A549 (cell line): ENCODE data around the gene SAP25. TPM values are rescaled to one million over a fixed set of nuclear protein-coding genes. Genes with fewer than 3 reads are reported as not detected.

Source experiments
- ATAC-seq, 2 experiments: fragments of 200-7000 bp in 1 of 2; fragments of >200 bp in 1 of 2; cut with Nextera tagmentation in 1 of 2; cut with Tn5 transposase in 1 of 2; 3 replicates each; pipeline versions ENCODE4 v1.8.0 to v1.9.1; 2018 to 2020; ENCODE audit warnings: mild to moderate bottlenecking in 1 of 2, moderate library complexity in 1 of 2
- CTCF ChIA-PET: fragments of 300-600 bp; sonication (Branson Sonifier 250); formaldehyde crosslinking; extraction: SDS; loops from one replicate; lab custom pipeline; 2021; ENCODE audit warnings: antibody characterized with exemption, inconsistent platforms; lab: Yijun Ruan, JAX
- POLR2A ChIA-PET: fragments of 350-600 bp; formaldehyde crosslinking; extraction: SDS; loops from one replicate; lab custom pipeline; 2021; ENCODE audit warnings: antibody characterized with exemption, inconsistent platforms; lab: Yijun Ruan, JAX
- DNase-seq, 2 experiments: peaks; one replicate each; pipeline versions ENCODE4 v3.0.0 to v3.0.0-alpha.2; 2011 to 2016; ENCODE audit warnings: low read depth in 1 of 2, low spot score in 1 of 2
- FAIRE-seq: peaks from 2 replicates; lab custom pipeline; 2011; peaks lifted over from hg19 to GRCh38; lab: Jason Lieb, UNC
- H3K27ac ChIP-seq, 2 experiments: fragments of >200 bp; sonication (Bioruptor Twin); formaldehyde crosslinking; 3 replicates each; pipeline ENCODE4 v1.5.1; 2016 to 2017
- H3K4me1 ChIP-seq: fragments of >200 bp; sonication (Bioruptor Twin); formaldehyde crosslinking; 3 replicates; pipeline ENCODE4 v1.6.1; 2016
- H3K4me2 ChIP-seq: fragments of >200 bp; sonication (Bioruptor Twin); formaldehyde crosslinking; 3 replicates; pipeline ENCODE4 v1.6.1; 2016
- H3K4me3 ChIP-seq: fragments of >200 bp; sonication (Bioruptor Twin); formaldehyde crosslinking; 3 replicates; pipeline ENCODE4 v1.5.1; 2016
- H3K9me3 ChIP-seq: fragments of >200 bp; sonication (Bioruptor Twin); formaldehyde crosslinking; 3 replicates; pipeline ENCODE4 v1.6.1; 2016
- CEBPB ChIP-seq, 2 experiments: fragments of >200 bp in 1 of 2; sonication (Bioruptor Twin) in 1 of 2; formaldehyde crosslinking in 1 of 2; IDR thresholded peaks; 2 replicates each; pipeline ENCODE4 v1.6.1; 2012 to 2016
- CHD4 ChIP-seq: fragments of 200-600 bp; sonication (generic); IDR thresholded peaks from 2 replicates; pipeline ENCODE4 v1.6.1; 2016; ENCODE audit warnings: antibody characterized with exemption, mild to moderate bottlenecking, borderline replicate concordance
- FOSL2 ChIP-seq, 2 experiments: fragments of 450-650 bp in 1 of 2; fragments of >200 bp in 1 of 2; sonication (Bioruptor Twin) in 1 of 2; formaldehyde crosslinking; IDR thresholded peaks; 2 replicates each; pipeline versions ENCODE4 v1.5.0 to v1.6.1; 2016 to 2020; ENCODE audit warnings: mild to moderate bottlenecking in 1 of 2, moderate library complexity in 1 of 2
- GATA3 ChIP-seq: IDR thresholded peaks from 2 replicates; pipeline ENCODE4 v1.6.1; 2012; ENCODE audit warnings: borderline replicate concordance
- HEYL ChIP-seq: fragments of 250-450 bp; sonication (Bioruptor Pico); IDR thresholded peaks from 2 replicates; pipeline ENCODE4 v1.8.0; 2021; ENCODE audit warnings: mild to moderate bottlenecking, moderate library complexity
- HOXA7 ChIP-seq: fragments of 250-450 bp; sonication (Bioruptor Pico); IDR thresholded peaks from 2 replicates; pipeline ENCODE4 v1.5.0; 2020; ENCODE audit warnings: mild to moderate bottlenecking, moderate library complexity
- HOXB13 ChIP-seq: fragments of 250-450 bp; sonication (Bioruptor Pico); IDR thresholded peaks from 2 replicates; pipeline ENCODE4 v1.5.0; 2020; ENCODE audit warnings: low read depth, mild to moderate bottlenecking, moderate library complexity
- JUNB ChIP-seq: fragments of >200 bp; sonication (Bioruptor Twin); formaldehyde crosslinking; IDR thresholded peaks from 2 replicates; pipeline ENCODE4 v1.6.1; 2016
- MAFK ChIP-seq: fragments of 450-650 bp; IDR thresholded peaks from 2 replicates; pipeline ENCODE4 v1.6.1; 2014; ENCODE audit not compliant: partially characterized antibody
- NFE2L2 ChIP-seq: fragments of 150-350 bp; conservative IDR thresholded peaks from 2 replicates; pipeline ENCODE4 v1.6.1; 2014; ENCODE audit warnings: low read length
- NR3C1 ChIP-seq: fragments of >200 bp; sonication (Bioruptor Twin); formaldehyde crosslinking; IDR thresholded peaks from 3 replicates; pipeline ENCODE4 v1.6.1; 2017
- POLR2A ChIP-seq: IDR thresholded peaks from 2 replicates; pipeline ENCODE4 v1.6.1; 2012; ENCODE audit warnings: mild to moderate bottlenecking, low read length
- RNF2 ChIP-seq: fragments of 200-600 bp; sonication (generic); IDR thresholded peaks from 2 replicates; pipeline ENCODE4 v1.6.1; 2016; ENCODE audit warnings: low read depth, mild to moderate bottlenecking, antibody characterized with exemption, moderate library complexity, borderline replicate concordance
- WGBS: methylation state at CpG from one replicate; pipeline ENCODE4 v1.1.6; 2017; ENCODE audit errors: missing lambda C conversion rate; 5-methylcytosine and 5-hydroxymethylcytosine counted together
- polyA plus RNA-seq, 4 experiments: library from polyadenylated mRNA; depleted of rRNA in 3 of 4; stranded (reverse); fragments of >200 nt; fragmentation: RNase III in 1 of 4; extraction: RNeasy Plus Mini Kit Qiagen cat#74134 plus additional on column Dnase treatment in 1 of 4; gene quantifications; 2 replicates in 3 of 4; 3 replicates in 1 of 4; pipeline ENCODE4 v1.2.3, GENCODE V29; 2011 to 2017
- TF ChIP-seq, protein P1 (sequence below): fragments of >200 bp; sonication (Bioruptor Twin); formaldehyde crosslinking; IDR thresholded peaks from 2 replicates; pipeline ENCODE4 v1.6.1; 2016
- TF ChIP-seq, protein P2 (sequence below): fragments of 200-600 bp; sonication (generic); IDR thresholded peaks from 2 replicates; pipeline ENCODE4 v1.6.1; 2016; ENCODE audit warnings: antibody characterized with exemption, mild to moderate bottlenecking, moderate library complexity
- TF ChIP-seq, protein P3 (sequence below): IDR thresholded peaks from 2 replicates; pipeline ENCODE4 v1.6.1; 2012
- TF ChIP-seq, protein P4 (sequence below): IDR thresholded peaks from 2 replicates; pipeline ENCODE4 v1.6.1; 2012; ENCODE audit warnings: low read depth, borderline replicate concordance

SAP25 gene
- polyA plus RNA-seq, 2 of the 4 experiments (the other 2 are of a cell fraction): 0.37 TPM; not detected in 1

DNA sequence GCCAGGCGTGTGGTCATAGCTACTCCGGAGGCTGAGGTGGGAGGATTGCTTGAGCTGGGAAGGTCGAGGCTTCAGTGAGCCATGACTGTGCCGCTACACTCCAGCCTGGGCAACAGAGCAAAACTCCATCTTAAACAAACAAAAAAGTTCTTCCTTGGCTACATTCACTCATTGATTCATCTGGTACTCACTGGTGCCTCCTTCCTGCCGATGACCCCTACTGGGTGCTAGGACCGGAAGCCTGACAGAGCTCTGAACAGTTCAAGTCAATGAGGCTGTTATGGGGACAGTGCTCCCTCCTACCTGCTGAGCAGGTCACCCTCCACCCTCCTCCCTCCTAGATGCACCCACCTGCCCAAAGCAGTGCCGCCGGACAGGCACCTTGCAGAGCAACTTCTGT, 33.4 kb upstream of the SAP25 start:
- no peak for DNase-seq
- TF ChIP-seq HOXB13 (CRISPR knock-in tag) (no peak), NFE2L2 (no peak), CHD4 (no peak), HEYL (no peak)
- H3K9me3 ChIP-seq: no peaks in the 10 kb centered on the region
- FAIRE-seq: no peak
- POLR2A ChIA-PET: no interaction called here
- H3K4me2 ChIP-seq: no peak overlapping the region
- no peak for ATAC-seq
- H3K27ac ChIP-seq: no peak overlapping the region
- 0 out of 3 replicates have a peak, but pooled peaks cover 8% of the 10 kb centered on the region for H3K4me1 ChIP-seq
- WGBS: 72% methylated on average over 8 of the region's 8 CpGs
- no peak overlapping the region for H3K4me3 ChIP-seq
- CTCF ChIA-PET: interaction anchor here (0.5 to 4.8 kb wide), 10 partner anchors 16 to 245 kb away, joined by 3 to 32 read pairs (median 4); partner anchors contain the start of genes GIGYF1 and SLC12A9

DNA sequence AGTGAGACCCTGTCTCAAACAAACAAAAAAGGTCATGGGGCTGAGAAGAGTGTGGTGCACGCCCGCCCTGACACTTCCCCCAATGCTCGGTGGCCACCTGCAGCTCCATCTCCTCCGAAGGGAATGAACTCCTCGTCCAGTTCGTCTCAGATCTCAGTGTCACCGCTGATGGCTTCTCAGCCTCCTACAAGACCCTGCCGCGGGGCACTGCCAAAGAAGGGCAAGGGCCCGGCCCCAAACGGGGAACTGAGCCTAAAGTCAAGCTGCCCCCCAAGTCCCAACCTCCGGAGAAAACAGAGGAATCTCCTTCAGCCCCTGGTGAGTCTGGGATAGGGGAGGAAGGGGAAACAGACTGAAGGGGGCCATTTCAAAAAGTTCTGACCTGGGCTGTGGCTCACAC, 32.6 kb upstream of the SAP25 start:
- Histone ChIP-seq H3K4me2 (peak overlapping the region; percentile 100; the same call in 2 of the 3 replicates), H3K4me3 (no peak overlapping the region), H3K4me1 (0 out of 3 replicates have a peak, but pooled peaks cover 8% of the 10 kb centered on the region), H3K9me3 (no peaks in the 10 kb centered on the region), H3K27ac (no peak overlapping the region; a peak in 1 of 6 replicates)
- DNase-seq (no peak), ATAC-seq (no peak), FAIRE-seq (no peak)
- ChIA-PET CTCF (interaction anchor here (1.0 to 4.8 kb wide), 10 partner anchors 11 to 141 kb away, joined by 3 to 32 read pairs (median 7); partner anchors contain the start of genes FBXO24, GIGYF1 and LRCH4), POLR2A (interaction anchor here (1.6 kb wide), 1 partner anchor 20 kb away, joined by 7 read pairs; the partner anchor contains the start of genes FBXO24 and LRCH4)
- TF ChIP-seq GATA3 (no peak), FOSL2 (IDR thresholded peaks at IDR 0.05) (no peak), FOSL2 (CRISPR knock-in tag; IDR thresholded peaks at IDR 0.05) (no peak), HOXA7 (CRISPR knock-in tag) (no peak), MAFK (no peak), JUNB (no peak), CEBPB (IDR thresholded peaks at IDR 0.05) (no peak), NR3C1 (no peak)
- TF ChIP-seq, protein P1, sequence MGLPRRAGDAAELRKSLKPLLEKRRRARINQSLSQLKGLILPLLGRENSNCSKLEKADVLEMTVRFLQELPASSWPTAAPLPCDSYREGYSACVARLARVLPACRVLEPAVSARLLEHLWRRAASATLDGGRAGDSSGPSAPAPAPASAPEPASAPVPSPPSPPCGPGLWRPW: no peak
- TF ChIP-seq, protein P2, sequence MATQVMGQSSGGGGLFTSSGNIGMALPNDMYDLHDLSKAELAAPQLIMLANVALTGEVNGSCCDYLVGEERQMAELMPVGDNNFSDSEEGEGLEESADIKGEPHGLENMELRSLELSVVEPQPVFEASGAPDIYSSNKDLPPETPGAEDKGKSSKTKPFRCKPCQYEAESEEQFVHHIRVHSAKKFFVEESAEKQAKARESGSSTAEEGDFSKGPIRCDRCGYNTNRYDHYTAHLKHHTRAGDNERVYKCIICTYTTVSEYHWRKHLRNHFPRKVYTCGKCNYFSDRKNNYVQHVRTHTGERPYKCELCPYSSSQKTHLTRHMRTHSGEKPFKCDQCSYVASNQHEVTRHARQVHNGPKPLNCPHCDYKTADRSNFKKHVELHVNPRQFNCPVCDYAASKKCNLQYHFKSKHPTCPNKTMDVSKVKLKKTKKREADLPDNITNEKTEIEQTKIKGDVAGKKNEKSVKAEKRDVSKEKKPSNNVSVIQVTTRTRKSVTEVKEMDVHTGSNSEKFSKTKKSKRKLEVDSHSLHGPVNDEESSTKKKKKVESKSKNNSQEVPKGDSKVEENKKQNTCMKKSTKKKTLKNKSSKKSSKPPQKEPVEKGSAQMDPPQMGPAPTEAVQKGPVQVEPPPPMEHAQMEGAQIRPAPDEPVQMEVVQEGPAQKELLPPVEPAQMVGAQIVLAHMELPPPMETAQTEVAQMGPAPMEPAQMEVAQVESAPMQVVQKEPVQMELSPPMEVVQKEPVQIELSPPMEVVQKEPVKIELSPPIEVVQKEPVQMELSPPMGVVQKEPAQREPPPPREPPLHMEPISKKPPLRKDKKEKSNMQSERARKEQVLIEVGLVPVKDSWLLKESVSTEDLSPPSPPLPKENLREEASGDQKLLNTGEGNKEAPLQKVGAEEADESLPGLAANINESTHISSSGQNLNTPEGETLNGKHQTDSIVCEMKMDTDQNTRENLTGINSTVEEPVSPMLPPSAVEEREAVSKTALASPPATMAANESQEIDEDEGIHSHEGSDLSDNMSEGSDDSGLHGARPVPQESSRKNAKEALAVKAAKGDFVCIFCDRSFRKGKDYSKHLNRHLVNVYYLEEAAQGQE: no peak
- 93% methylated on average over 12 of the region's 12 CpGs for WGBS

DNA sequence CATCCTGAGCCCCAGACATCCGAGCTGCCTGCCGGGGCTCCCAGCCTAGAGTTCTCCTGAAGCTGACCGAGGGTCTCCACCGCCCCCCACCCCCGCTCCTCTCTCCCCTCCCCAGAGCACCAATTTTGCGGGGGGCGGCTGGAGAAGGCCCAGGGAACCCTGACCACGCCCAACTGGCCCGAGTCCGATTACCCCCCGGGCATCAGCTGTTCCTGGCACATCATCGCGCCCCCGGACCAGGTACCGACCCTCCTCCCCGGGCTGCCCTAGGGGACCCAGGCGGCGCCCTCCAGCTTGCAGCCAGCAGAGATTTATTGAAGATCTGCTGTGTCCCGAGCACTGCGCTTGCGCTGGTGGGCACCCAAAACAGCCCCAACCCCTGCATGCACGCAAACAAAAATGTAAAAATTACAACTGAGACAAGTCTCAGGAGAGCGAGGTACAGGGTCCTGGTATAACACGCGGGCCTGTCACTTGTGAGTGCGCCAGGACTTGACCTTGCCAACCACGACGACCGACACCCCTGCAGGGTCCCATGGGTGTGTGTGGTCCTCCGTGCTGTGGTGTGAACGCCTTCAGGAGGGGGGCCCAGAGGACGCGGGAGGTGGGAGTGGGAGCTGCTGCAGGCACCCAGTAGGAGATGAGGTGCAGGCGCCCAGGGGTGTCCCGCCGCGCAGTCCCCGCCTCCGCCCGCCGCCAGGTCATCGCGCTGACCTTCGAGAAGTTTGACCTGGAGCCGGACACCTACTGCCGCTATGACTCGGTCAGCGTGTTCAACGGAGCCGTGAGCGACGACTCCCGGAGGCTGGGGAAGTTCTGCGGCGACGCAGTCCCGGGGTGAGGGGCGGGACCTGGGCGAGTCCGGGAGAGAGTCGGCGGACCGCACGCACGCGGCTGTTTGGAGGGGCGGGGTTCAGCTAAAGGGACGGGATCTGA, 31.5 kb upstream of the SAP25 start:
- no peak for FAIRE-seq

More for the DNA sequence above, 31.5 kb upstream of the SAP25 start:
- no peaks in the 10 kb centered on the region for H3K9me3 ChIP-seq
- peak overlapping the region; percentile 100 for H3K4me2 ChIP-seq
- peak overlapping the region; percentile 74 for H3K4me3 ChIP-seq
- ChIA-PET POLR2A (interaction anchor here (0.8 to 1.6 kb wide), 2 partner anchors 19 to 68 kb away, joined by 3 to 7 read pairs; partner anchors contain the start of genes FBXO24 and LRCH4), CTCF (interaction anchor here (0.7 to 4.8 kb wide), 13 partner anchors 9 to 140 kb away, joined by 3 to 32 read pairs (median 5); partner anchors contain the start of genes FBXO24, GIGYF1 and LRCH4)
- WGBS: 4% methylated on average over 14 of the region's 68 CpGs
- peak overlapping the region; percentile 84 to 86 for H3K27ac ChIP-seq
- 0 out of 3 replicates have a peak, but pooled peaks cover 8% of the 10 kb centered on the region for H3K4me1 ChIP-seq
- TF ChIP-seq, protein P3, sequence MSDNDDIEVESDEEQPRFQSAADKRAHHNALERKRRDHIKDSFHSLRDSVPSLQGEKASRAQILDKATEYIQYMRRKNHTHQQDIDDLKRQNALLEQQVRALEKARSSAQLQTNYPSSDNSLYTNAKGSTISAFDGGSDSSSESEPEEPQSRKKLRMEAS: peak; percentile 77
- TF ChIP-seq POLR2A (0 out of 2 replicates have a peak, but pooled peaks have one; percentile 12), RNF2 (no peak)
- TF ChIP-seq, protein P4, sequence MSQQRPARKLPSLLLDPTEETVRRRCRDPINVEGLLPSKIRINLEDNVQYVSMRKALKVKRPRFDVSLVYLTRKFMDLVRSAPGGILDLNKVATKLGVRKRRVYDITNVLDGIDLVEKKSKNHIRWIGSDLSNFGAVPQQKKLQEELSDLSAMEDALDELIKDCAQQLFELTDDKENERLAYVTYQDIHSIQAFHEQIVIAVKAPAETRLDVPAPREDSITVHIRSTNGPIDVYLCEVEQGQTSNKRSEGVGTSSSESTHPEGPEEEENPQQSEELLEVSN: peak; percentile 68; the same call in 1 of the 2 replicates
- ATAC-seq (peak; percentile 57 to 71), DNase-seq (peak; percentile 48 to 74)
